HG02981 (cell line): ENCODE results near the gene MAN1B1.

Source experiments
- ATAC-seq: cut with Tn5 transposase; IDR thresholded peaks from one replicate; pipeline ENCODE4 v1.9.1; 2021; ENCODE audit warnings: mild to moderate bottlenecking, moderate library complexity; ENCODE audit not compliant: unreplicated experiment

Gene MAN1B1

DNA sequence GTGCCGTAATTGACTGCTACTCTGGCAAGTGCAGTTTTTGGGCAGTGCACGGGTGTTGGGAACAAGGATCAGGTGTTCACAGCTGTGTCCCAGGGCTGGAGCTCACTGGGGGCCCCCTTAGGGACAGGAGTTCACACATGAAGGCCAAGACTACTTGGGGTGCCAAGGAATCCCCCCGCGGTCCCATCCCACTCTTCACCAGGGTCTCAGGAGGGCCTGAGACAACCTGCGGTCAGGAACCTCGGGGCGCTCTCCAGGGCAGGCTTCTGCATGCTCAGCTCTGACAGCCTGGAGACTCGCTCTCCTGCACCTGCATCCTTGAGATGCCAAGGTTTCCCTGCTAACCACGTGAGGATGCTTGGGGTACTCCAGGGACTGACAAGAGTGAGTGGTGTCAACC lies 2.3 kb upstream of the MAN1B1 start:
- no peak for ATAC-seq

DNA sequence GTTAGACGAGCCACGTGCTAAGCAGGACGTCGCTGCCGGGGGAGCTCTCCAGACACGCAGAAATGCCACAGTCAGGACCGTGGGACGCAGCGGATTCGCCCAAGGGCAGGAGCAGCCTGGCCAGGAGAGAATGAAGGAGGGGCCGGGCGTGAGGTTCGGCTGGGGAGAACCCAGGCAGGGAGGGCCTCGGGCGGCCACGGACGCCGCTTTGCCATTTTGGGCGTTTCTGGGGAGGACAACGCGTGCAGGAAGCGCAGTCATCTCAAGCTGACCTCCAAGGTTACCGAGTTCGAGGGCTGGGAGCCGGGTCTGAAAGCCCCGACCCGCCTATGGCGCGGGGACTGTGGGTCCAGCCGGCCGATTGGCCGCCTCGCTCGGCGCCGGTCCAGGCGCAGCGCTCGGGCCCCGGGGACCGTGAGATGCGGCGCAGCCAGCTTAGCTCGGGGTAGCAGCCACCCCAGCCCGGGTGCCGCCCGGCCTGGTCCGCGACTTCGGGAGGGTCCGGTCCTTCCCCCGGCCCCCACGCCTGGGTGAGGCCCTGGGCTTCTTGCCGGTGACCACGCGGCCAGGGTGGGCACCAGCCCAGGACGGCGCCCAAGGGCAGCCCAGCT lies 760 bp upstream of the MAN1B1 start:
- ATAC-seq, result no peak

DNA sequence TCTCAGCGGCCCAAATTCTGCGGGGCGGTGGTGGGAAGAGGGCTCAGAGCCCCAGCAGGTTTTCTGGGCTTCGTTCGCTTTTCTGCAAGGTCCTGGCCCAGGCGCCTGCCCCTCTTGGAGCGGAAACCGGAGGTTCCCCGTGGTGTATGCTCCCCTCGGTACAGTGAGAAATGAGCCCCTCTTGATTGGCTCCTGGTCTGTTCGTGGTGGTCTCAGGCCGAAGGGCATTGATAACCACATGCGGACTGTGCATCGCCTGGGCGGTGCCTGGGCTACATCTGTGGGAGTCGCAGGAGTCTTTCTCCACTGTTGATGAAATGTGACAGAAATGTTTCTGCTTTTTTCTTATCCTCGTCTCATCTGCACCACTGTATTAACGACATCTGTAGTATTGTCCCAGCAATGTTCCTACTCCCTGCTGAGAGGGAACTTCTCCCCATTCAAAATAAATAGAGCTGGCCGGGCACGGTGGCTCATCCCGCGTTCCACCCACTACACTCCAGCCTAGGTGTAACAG lies 682 bp downstream of the MAN1B1 start:
- ATAC-seq, result no peak

DNA sequence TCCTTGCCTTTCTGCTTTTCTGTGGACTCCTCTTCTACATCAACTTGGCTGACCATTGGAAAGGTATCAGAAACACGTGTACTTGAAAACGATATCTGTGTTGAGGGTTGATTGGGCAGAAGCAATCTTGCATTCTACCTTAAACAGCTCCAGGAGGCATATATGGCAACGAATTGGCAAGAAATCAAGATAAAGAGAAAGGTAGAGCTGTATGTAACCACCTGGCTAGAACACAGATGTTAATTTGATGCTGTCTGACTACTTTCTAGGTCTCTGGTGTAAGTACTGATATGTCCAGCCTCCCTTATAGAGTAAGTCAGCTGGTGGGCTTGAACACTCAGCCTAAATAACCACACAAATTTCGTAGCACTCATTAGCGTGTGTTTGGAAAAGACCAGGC lies 1.3 kb downstream of the MAN1B1 start:
- no peak for ATAC-seq

DNA sequence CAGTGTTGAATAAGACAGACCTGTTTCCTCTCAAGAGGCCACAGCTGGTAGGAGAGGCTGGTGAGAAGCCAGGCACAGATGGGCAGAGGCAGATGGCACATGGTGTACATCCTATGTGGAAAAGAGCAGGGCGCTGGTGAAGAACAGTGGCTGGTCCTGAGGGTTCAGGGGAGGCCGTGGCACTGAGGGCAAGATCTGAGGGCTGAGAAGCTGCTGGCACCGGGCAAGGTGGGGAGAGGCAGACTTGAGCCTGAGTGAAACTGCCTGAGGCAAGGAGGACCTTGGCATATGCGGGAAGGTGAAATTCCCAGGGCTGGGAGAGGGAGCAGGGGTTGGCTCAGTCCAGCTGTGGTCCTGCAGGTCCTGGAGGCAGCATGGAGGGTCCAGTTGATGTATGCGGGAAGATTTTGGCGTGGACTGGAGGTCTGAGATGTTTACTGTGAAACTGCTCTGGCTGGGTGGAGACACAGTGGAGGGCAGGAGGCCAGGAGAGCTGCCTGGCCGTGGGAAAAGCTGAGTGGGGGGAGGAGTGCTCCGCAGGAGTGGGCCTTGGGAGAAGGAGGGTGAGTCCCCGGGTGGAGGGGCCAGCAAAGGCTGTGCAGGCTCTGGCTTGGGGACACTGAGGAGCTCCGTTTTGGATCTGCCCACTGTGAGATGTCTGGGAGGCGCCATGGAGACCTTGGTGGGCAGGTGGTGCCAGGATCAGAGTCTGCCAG lies 2.6 kb downstream of the MAN1B1 start:
- ATAC-seq, result no peak

DNA sequence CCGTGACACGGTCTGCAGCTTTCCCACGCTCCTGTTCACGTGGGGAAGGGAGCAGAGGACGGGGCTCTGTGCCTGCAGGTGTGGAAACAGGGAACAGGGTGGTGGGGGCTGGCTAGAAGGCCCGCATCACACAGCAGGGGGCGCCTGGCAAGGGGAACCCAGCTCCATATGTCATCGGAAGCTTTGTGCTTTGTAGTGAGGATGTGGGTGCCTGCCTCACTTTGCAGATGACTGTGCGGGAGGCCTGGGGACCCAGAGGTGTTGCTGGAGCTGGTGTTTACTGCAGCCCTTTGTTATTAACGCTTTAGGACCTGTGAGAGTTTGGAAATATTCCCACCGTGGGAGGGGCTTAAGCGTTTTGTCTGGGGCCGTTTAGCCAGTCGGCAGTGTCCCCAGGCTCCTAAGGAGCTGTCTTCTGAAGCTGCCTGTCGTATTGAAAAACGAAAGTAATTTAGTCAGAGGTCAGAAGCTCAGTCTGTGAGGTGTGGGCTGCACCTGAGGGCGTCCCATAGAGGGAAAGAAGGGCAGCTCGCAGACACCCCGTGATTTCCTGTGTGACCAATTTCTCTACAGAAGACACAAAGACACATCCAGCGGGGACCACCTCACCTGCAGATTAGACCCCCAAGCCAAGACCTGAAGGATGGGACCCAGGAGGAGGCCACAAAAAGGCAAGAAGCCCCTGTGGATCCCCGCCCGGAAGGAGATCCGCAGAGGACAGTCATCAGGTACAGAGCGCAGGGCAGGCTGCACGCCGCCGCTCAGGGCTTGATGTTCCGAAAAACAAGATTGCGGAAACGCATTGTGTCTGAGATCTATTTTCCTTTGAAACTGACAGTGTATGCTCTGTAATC lies 9.1 kb downstream of the MAN1B1 start:
- peak; percentile 67 for ATAC-seq

DNA sequence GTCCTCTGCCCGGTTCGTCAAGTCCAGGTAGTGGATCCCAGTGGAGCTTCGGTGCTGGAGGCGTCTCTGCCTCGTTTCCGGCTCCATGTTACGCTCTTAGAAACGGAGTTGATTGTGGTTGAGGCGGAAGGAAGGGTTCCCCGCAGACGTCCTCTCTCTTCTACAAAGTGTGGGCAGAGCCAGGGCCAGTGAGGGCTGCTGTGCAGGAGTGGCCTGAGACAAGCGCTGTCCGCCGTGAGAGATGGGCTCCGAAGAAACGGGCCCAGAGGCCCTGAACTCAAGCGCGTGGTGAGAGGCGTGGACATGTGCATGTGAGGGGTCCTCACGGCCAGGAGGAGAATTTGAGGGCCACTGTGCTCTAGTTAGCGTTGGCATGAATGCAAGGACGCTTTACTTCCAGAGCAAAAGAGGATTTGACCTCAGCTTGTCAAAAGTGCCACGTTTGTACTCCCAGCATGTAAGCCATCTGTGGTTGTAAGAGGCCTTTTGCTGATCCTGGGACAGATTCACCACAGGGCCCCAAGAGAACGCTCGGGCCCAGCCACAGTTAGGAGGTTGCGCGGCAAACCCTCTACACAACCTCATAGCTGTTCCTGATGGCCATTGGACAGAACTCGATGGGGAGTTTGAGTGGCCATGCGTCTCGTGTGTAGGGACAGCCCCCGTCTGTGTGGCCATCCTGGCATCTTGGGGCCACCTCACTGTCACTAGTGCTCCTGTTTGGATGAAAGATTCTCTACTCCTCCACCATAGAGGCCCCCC lies 10.2 kb downstream of the MAN1B1 start:
- ATAC-seq, result no peak

DNA sequence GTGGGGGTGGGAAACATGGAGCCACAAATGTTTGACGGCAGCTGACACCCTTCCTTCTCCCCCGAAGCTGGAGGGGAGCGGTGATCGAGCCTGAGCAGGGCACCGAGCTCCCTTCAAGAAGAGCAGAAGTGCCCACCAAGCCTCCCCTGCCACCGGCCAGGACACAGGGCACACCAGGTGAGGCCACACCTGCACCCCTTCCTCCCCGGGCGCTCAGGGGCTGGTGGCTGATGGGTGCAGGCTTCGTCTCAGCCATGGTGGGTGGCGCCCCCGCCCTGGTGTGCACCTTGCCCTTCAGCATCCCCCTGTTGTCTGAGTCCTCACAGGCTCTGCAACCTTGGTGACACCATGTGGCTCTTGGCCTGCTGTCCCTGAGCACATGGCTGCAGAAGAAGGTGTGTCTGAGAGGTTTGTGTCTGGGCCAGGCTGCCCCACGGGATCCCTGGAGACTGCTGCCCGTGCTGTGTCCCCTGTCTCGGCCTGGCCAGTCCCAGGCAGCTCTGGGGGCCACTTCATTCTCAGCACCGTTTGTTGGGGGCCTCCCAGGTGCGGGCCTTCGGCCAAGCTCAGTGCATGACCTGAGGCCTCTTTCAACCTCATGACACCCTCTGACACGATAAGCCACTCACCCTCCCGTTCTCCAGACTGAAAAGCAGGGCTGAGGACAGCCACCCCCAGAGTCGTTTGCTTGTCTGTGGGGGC lies 11.1 kb downstream of the MAN1B1 start:
- ATAC-seq, result no peak

DNA sequence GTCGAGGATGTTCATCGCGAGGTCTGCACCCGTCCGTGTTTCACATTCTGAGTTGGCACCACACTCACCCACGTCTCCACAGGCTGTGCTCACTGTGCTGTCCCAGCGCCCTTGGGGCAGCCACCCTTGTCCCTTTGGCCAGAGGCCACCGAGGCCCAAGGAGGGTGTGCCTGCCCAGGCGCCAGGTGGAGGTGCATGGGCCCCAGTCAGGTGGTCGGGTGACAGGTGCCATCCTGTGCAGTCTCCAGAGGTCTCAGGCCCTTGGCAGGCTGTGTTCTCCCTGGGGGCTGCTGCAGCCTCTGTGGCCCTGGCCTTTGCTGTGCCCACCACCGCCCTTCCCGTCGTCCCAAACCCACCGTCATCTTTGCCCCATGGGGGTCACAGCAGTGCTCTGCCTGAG lies 12.4 kb downstream of the MAN1B1 start:
- no peak for ATAC-seq

DNA sequence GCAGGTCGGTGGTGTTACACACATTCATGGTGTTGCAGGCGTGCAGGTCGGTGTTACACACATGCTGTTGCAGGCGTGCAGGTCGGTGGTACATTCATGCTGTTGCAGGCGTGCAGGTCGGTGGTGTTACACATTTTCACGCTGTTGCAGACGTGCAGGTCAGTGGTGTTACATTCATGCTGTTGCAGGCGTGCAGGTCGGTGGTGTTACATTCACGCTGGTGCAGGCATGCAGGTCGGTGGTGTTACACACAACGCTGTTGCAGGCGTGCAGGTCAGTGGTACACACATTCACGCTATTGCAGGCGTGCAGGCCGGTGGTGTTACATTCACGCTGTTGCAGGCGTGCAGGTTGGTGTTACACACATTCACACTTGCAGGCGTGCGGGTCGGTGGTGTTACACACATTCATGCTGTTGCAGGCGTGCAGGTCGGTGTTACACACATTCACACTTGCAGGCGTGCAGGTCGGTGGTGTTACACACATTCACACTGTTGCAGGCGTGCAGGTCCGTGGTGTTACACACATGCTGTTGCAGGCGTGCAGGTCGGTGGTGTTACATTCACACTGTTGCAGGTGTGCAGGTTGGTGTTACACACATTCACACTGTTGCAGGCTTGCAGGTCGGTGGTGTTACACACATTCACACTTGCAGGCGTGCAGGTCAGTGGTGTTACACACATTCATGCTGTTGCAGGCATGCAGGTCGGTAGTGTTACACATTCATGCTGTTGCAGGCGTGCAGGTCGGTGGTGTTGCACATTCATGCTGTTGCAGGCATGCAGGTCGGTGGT lies 16.6 kb downstream of the MAN1B1 start:
- no peak for ATAC-seq

DNA sequence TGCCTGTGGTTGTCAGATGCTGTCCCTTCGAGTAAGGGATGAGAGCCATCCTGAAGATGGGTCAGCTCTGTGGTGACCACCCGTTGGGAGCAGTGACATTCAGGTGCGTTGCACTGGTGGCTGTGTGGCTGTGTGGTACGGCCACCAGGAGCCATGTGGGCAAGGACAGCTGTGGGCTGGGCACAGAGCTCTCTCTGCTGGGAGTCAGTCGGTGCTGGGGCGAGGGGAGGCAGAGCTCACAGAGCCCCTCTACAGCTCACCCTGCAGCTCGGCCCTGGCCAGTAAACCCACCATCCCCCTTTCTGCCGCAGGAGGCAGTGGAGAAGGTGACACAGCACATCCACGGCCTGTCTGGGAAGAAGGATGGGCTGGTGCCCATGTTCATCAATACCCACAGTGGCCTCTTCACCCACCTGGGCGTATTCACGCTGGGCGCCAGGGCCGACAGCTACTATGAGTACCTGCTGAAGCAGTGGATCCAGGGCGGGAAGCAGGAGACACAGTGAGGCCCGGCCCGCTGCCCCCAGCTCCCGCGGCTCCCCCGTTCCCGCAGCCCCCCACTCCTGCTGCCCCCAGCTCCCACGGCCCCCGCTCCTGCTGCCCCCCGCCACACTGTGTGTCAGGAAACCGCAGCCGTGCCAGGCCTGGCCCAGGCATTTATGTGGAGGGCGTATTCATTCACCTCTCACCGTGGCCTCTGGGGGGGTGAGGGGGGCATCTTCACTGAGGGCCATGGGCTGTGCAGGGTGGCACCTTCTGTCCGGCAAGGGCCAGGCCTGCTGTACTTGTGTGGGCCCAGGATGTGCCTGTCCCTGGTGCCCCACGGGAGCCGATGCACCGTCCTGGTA lies 19.3 kb downstream of the MAN1B1 start:
- no peak for ATAC-seq

DNA sequence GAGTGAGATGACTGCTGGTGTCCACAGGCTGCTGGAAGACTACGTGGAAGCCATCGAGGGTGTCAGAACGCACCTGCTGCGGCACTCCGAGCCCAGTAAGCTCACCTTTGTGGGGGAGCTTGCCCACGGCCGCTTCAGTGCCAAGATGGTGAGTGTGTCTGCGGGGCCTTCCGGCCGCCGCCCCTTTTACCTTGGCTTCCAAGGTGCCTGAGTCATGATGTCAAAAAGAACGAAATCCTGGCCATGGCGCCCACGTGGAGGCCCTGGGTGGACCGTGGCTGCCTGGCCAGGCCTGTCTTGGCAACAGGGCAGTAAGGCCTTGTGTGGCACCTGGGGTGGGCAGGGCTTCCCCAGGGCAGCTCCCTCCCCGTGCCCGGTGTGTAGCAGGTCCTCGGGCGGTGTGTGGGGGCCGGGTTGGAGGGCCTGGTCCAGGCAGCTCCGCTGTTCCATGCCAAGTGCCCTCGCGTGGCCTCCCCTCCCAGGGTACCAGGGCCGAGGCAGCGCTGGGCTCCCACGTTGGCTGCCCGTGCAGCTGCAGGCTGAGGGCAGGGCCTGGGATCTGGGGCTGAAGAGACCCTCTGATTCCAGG lies 20.0 kb downstream of the MAN1B1 start:
- ATAC-seq, result no peak

DNA sequence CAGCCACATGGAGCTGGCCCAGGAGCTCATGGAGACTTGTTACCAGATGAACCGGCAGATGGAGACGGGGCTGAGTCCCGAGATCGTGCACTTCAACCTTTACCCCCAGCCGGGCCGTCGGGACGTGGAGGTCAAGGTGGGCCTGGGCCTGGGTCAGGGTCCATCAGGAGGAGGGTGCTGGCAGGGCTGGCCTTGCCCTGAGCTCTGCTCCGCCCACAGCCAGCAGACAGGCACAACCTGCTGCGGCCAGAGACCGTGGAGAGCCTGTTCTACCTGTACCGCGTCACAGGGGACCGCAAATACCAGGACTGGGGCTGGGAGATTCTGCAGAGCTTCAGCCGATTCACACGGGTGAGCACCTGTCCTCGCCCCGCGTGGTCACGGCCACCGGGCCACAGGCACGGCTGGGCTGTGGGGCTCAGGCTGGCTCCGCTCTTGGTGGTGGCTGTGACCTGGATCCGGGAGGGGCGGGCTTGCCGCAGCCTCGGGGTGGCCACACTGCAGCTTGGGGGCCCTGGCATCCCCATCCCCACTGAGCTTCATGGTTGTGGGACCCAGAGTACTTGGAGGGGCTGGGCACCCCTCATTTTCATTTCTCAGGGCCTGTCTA lies 20.6 kb downstream of the MAN1B1 start:
- ATAC-seq, result no peak

DNA sequence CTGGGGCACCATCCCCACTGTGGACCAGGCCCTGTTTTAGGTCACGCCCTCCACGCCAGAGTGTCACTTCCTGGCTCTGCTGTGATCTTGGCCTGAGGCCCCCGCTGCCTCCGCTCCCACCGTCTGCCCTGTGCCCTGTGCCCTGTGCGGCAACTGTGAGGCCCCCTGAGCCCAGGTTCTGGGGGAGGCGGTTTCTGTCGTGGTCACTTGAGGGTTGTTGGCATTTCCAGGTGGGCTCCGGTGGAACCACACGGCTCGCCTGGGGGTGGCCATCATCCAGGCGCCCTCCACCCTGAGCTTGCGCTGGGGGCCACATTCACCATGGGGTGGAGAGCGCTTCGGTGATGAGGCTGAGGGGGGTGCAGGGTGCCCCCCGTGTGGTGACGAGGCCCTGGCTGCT lies 21.2 kb downstream of the MAN1B1 start:
- ATAC-seq, result no peak

DNA sequence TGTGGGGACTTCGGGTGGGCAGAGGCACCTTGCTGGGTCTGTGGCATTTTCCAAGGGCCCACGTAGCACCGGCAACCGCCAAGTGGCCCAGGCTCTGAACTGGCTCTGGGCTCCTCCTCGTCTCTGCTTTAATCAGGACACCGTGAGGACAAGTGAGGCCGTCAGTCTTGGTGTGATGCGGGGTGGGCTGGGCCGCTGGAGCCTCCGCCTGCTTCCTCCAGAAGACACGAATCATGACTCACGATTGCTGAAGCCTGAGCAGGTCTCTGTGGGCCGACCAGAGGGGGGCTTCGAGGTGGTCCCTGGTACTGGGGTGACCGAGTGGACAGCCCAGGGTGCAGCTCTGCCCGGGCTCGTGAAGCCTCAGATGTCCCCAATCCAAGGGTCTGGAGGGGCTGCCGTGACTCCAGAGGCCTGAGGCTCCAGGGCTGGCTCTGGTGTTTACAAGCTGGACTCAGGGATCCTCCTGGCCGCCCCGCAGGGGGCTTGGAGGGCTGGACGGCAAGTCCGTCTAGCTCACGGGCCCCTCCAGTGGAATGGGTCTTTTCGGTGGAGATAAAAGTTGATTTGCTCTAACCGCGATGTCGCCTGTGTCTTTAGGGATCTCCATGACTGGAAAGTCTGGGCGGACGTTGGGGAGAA lies 21.9 kb downstream of the MAN1B1 start:
- no peak for ATAC-seq

DNA sequence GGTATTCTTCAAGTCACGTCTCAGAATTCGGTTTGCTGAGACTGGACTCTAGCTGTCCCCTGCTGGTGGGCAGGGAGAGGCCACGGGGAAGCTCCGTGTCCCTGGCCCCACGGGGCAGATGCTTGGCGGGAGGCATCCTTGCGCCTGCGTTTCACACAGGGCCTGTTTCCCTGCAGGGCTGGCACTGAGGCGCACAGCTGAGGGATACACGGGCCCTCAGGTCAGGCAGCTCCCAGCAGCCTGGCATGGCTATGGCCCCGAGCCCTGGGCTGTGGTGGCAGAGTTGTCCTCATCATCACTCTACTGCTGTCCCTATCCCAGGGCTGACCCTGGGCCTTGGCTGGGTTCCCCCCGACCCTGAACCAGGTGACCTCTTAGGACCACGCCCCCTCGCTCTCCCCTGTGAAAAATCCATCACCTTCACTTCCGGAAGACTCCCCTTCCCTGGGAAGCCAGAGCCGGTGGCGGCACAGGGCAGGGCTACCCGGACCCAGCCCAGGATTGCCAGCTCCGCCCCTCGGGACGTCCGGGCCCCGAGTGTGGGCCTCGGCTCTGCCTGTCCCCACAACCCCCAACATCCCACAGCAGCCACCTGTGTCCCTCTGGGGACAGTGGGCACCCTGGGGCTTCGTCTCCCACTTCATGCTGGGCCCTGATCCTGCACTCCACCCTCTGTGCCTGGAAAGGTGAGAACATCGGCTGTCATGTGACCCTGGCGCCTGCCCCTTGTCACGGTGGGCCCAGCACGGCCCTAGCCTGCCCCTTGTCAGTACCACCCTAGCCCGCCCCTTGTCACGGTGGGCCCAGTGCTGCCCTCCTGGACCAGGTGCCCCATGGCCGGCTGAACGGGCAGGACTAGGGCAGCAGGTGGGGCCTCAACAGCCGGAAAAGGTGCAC lies 22.7 kb downstream of the MAN1B1 start:
- ATAC-seq, result no peak
